GM18873 (cell line): Measurements from ENCODE around the gene NR2E1.

ENCODE experiments used
- ATAC-seq: cut with Tn5 transposase; IDR thresholded peaks from one replicate; pipeline ENCODE4 v1.9.1; 2021; ENCODE audit warnings: mild to moderate bottlenecking, moderate library complexity, moderate number of reproducible peaks; ENCODE audit not compliant: unreplicated experiment, low FRiP score

Gene NR2E1

DNA sequence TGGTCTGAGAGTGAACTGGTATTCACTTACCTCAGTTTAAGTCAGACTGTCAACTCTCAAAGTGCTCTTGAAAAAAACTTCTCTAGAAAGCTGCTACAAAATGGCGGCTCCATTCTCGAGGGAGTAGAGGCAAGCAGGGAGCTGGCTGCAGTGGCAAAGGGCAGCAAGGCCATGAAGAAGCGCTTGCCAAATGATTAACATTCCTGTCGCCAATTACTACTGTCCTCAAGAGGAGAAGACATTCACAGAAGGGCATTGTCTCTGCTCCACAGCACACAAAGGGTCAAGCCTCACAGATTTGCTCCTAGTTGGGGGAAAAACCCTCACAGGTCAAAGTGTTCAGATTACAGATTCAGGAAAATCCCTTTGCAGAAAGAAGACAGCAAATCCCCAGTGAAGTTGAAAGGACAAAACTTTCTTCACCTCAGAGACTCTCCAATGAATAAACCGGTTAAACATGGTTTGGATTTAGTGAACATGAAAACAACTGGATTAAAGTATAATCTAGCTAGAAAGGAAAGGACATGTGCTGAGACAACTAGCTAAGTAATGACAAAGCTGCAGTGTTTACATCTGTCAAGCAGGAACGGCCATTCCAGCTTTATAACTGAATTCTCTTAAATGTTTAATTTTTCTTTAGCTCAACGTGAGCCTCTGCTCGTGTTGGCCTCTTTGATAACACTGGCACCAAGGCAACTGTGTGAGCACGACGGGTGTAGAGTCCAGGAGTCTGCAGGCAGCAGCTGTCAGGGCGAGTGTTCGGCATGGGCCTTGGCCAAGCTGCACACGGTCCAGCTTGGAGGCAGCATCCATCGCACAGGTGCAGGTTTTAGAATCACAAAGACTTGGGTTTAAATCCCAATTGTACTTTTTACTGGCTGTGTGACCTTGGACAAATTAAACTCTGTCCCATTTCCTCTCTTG is 37.6 kb downstream of the NR2E1 start:
- ATAC-seq = no peak

DNA sequence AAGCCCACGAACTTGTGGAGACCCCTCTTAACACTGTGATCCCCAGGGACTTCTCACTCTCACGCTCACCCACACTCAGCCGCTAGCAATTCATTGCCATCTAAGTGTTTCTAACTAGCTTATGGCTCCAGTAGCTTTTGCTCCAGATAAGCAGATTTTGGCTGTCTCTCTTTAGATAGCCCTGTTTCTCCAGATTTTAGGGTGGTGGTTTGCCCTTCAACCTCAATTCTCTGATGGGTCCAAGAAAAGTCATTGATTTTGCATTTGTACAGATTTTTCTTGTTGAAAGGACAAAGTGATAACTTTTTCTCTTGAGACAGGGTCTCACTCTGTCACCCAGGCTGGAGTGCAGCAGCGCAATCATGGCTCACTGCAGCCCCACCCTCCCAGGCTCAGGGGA is 41.2 kb downstream of the NR2E1 start:
- no peak for ATAC-seq

DNA sequence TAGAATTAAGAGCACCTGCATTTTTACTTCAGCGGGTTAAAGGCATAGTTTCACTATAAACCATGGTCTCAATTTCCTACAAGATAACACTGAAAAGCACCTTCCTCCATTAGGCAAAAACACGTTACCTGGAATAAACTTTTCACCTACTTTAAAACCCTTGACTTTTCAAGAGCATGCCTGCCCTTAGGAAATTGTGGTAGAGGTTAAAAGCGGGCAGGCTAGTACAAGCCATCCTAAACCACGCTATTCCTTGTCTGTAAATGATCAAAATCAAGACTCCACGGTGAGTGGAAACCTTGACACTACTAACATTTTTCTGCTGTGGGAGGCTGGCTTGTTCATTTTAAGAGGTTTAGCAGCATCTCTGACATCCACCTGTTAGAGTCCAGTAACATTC is 43.9 kb downstream of the NR2E1 start:
- ATAC-seq = no peak

DNA sequence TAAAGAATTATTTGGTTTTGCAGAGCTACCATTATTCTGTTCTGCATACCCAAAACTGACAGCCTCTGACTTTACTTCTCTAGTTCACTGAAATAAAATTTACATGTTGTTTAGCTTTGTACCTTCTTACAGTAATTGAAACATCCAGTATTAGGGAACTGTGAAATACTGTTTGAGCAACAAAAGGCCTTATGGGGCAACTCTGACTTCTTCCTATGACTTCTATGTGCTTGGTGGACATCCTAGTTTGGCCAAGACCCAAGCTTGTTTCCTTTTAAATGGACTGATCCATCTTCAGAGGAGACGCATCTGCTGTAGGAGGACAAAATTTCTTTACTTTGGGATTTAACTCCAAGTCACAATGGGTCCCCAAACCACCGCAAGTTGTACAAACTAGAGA is 44.7 kb downstream of the NR2E1 start:
- ATAC-seq = no peak

DNA sequence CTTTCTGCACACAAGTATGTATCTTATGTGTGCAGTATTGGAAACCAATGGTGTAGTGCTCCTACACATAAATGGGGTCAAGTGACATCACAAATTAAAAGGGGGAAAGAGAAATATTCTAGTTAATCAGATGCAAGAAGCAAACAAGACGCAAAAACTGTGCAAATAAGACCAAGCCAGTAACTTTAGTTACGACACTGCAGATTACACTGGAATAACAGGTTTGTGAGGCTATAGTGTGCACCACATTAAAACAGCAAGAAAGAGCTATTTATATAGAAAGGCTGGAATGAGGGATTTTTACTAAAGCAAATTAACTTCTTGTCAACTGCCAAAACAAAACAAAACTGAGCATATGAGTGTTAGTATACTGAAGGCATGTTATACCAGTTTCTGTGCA is 45.8 kb downstream of the NR2E1 start:
- no peak for ATAC-seq

DNA sequence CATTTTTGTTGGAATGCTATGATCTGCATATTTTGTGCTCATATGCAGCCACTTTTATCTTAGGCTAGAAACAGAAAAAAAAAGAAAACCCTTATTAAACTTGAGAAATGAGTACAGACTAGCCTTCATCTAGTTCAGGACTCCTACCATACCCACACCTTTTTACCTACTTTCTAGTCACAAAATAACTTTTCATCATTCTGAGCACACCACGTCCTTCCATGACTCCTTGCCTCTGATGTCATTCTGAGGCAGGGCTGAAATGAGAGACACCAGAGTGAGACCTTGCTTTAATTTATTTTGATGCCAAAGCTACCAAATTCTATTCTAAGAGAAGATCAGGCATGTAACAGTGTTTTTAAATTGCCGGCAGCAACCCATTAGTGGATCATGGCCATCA is 56.2 kb downstream of the NR2E1 start:
- ATAC-seq = no peak

DNA sequence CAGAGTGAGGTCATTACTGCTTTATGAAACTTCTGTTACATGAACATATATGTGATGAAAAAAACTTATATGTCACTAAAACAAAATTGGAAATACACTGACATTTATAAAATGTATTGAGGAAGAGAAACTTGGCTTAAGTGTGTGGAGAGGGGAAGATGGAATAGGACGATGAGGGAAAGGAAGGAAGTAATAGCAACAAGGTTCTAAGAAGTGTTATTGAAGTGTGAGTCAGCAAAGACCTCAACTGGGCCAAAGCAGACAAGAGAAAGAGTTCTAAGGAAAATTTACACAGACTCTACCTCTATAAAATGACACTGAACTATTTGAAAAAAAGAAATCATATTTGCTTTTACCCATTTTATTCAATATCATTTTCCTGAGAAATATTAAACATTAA is 56.7 kb downstream of the NR2E1 start:
- ATAC-seq = no peak

DNA sequence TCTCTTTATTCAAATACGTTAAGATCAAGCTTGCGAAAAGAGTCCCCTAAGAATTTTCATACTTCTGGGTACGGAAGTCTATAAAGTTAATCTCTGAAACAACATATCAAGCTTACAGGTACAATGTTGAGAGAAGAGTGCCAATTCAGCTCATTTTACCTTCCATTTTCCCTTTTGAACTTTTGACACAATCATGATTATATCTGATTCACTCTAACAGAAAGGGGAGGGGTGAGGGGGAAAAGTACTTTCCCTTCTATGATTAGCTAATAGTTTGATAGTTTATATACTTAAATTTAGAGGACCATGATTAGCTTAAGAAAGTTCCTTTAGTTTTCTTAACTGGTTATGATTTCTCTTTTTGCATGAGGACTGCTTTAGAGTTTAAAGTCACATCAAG is 61.5 kb downstream of the NR2E1 start:
- ATAC-seq = no peak

DNA sequence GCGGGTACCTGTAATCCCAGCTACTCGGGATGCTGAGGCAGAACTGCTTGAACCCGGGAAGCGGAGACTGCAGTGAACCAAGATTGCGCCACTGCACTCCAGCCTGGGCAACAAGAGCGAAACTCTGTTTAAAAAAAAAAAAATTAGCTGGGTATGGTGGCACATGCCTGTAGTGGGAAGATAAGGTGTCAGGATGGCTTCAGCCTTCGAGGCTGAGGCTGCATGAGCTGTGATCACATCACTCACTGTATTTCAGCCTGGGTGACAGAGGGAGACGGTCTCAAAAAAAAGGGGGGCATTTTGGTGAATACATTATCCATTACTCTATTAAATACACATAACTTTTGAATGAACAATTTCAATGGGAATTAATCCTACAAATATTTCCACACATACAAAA is 62.6 kb downstream of the NR2E1 start:
- no peak for ATAC-seq

DNA sequence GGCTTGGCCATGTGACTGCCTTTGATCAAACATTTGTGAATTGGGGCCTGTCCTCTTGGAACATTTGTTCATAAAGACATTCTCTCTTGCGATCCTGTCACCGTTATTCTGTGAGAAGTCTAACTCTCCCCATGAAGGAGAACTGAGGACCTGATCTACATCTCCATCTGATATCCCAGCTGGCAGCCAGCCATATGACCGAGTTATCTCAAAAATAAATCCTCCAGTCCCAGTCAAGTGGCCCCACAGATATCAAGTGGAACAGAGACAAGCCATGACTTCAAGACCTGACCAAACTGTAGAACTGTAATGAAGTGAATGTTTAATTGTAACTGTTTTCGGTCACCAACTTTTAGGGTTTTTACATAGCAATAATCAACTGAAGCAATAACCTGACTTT is 69.3 kb downstream of the NR2E1 start:
- ATAC-seq = no peak

DNA sequence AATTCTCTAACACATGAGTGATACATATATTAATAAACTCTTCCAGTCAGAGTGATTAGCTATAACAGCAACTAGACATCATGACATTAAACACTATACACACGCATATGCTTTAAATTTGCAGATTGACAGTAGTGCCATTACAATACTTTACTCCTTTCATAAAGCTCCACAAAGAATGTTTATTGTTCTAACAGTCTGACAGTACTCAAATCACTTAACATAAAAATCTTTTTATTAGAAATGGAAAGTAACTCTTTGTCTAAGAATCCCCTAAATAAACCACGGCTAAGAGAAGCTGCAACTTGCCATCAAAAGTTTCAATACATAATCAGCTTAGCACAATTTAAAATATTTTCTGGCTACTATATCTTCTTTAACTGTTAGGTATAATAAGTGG is 71.0 kb downstream of the NR2E1 start:
- ATAC-seq = no peak

DNA sequence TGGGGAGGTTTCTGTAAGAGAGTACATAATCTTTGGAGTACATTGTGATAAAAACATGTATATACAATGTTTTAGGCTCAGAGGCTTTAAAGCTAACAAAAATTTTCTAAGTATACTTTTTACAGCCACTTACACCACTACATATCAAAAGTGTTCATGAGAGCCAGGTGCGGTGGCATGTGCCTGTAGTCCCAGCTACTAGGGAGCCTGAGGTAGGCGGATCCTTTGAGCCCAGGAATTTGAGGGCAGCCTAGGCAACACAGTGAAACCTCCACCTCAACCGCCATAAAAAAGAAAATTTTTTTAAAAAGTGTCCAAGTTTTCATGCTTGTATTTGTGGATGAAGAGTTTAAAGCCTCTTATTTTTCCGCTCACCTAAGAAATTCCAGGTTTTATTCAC is 72.5 kb downstream of the NR2E1 start:
- no peak for ATAC-seq
